Upper lobe of left lung (tissue), 4 donors: Measurements from ENCODE around the gene INSR.

Experiments
- EP300 ChIP-seq, 4 donors: sonication (generic); formaldehyde crosslinking; IDR thresholded peaks; one replicate each; pipeline ENCODE4 v1.5.1; 2017; ENCODE audit warnings: antibody characterized with exemption in 4 of 4, control low read depth in 2 of 4
- POLR2A ChIP-seq, 4 donors: fragments of 450-650 bp; IDR thresholded peaks; one replicate each; pipeline ENCODE4 v1.5.1; 2016 to 2017; ENCODE audit warnings: antibody characterized with exemption in 4 of 4, mild to moderate bottlenecking in 2 of 4
- TF ChIP-seq, protein P1 (sequence below), 6 experiments: fragments of 450-650 bp in 4 of 6; fragments of 200-600 bp in 2 of 6; sonication (generic) in 2 of 6; IDR thresholded peaks; one replicate each; pipeline ENCODE4 v1.5.1; 2016 to 2019; ENCODE audit warnings: antibody characterized with exemption in 6 of 6

DNA sequence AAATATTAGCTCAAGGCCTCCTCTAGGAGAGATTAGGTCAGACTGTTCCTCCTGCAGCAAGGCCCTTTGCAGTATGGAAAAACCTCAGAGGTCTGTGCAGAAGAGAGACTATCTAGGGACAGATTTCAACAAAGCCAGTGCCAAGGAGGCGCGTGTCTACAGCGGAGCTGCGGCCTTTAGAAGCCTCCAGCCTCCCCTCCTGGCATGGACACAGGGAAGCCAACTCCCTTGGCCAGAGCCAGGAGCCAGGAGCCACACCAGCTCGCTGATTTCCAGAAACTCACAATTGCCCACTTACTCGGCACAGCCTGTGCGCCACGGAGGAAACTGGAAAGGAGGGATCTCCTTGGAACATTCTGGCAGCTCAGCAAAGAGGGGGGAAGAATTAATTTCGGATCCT, 63.4 kb downstream of the INSR start:
- TF ChIP-seq, protein P1, sequence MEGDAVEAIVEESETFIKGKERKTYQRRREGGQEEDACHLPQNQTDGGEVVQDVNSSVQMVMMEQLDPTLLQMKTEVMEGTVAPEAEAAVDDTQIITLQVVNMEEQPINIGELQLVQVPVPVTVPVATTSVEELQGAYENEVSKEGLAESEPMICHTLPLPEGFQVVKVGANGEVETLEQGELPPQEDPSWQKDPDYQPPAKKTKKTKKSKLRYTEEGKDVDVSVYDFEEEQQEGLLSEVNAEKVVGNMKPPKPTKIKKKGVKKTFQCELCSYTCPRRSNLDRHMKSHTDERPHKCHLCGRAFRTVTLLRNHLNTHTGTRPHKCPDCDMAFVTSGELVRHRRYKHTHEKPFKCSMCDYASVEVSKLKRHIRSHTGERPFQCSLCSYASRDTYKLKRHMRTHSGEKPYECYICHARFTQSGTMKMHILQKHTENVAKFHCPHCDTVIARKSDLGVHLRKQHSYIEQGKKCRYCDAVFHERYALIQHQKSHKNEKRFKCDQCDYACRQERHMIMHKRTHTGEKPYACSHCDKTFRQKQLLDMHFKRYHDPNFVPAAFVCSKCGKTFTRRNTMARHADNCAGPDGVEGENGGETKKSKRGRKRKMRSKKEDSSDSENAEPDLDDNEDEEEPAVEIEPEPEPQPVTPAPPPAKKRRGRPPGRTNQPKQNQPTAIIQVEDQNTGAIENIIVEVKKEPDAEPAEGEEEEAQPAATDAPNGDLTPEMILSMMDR (IDR thresholded peaks at IDR 0.05), result no peak
- no peak for TF ChIP-seq EP300 (IDR thresholded peaks at IDR 0.05)
- no peak for TF ChIP-seq POLR2A (IDR thresholded peaks at IDR 0.05)
